GM23248 (cell line): Measurements from ENCODE around the gene GPR176. TPM values are rescaled to one million over a fixed set of nuclear protein-coding genes. Genes with fewer than 3 reads are reported as not detected.
A peak's percentile ranks its signal among the peaks of the same experiment; 100 is the strongest.

ENCODE experiments used
- DNase-seq: peaks from one replicate; pipeline ENCODE4 v3.0.0-alpha.2; 2015
- H2AFZ ChIP-seq: fragments of 200-600 bp; sonication (generic); 2 replicates; pipeline ENCODE4 v1.6.1; 2016; ENCODE audit warnings: antibody characterized with exemption
- H3F3A ChIP-seq: fragments of 200-600 bp; sonication (generic); 2 replicates; pipeline ENCODE4 v1.6.1; 2016; ENCODE audit warnings: mild to moderate bottlenecking, antibody characterized with exemption, mixed run types; ENCODE audit not compliant: insufficient read depth
- H3K27ac ChIP-seq: fragments of 200-600 bp; sonication (generic); 2 replicates; pipeline ENCODE4 v1.5.1; 2016; ENCODE audit warnings: mild to moderate bottlenecking
- H3K27me3 ChIP-seq: fragments of 200-600 bp; sonication (generic); replicated peaks from 2 replicates; pipeline ENCODE4 v1.6.1; 2016; ENCODE audit warnings: mild to moderate bottlenecking; ENCODE audit not compliant: insufficient read depth
- H3K36me3 ChIP-seq: fragments of 200-600 bp; sonication (generic); 2 replicates; pipeline ENCODE4 v1.6.1; 2016; ENCODE audit warnings: low read depth, mild to moderate bottlenecking
- H3K4me1 ChIP-seq: fragments of 200-600 bp; sonication (generic); 2 replicates; pipeline ENCODE4 v1.6.1; 2016; ENCODE audit warnings: mild to moderate bottlenecking; ENCODE audit not compliant: insufficient read depth
- H3K4me2 ChIP-seq: fragments of 200-600 bp; sonication (generic); one replicate; pipeline ENCODE4 v1.6.1; 2016; ENCODE audit warnings: mild to moderate bottlenecking; ENCODE audit not compliant: unreplicated experiment
- H3K4me3 ChIP-seq: fragments of 200-600 bp; sonication (generic); 2 replicates; pipeline ENCODE4 v1.5.1; 2016; ENCODE audit warnings: mild to moderate bottlenecking
- H3K79me2 ChIP-seq: fragments of 200-600 bp; sonication (generic); 2 replicates; pipeline ENCODE4 v1.6.1; 2016; ENCODE audit warnings: mild to moderate bottlenecking; ENCODE audit not compliant: insufficient read depth
- H3K9ac ChIP-seq: fragments of 200-600 bp; sonication (generic); 2 replicates; pipeline ENCODE4 v1.6.1; 2016; ENCODE audit warnings: mild to moderate bottlenecking
- H3K9me2 ChIP-seq: fragments of 200-600 bp; sonication (generic); 2 replicates; pipeline ENCODE4 v1.6.1; 2016; ENCODE audit warnings: mixed run types, mild to moderate bottlenecking, moderate library complexity; ENCODE audit not compliant: insufficient read depth
- H3K9me3 ChIP-seq: fragments of 200-600 bp; sonication (generic); one replicate; pipeline ENCODE4 v1.6.1; 2017; ENCODE audit warnings: low read depth
- H4K20me1 ChIP-seq: fragments of 200-600 bp; sonication (generic); 2 replicates; pipeline ENCODE4 v1.6.0; 2016; ENCODE audit not compliant: insufficient read depth
- EZH2 ChIP-seq: fragments of 200-600 bp; sonication (generic); IDR thresholded peaks from 2 replicates; pipeline ENCODE4 v1.6.1; 2018; ENCODE audit warnings: antibody characterized with exemption, mild to moderate bottlenecking; ENCODE audit not compliant: insufficient read depth, poor library complexity, severe bottlenecking
- EZH2phosphoT487 ChIP-seq: fragments of 200-600 bp; sonication (generic); IDR thresholded peaks from 2 replicates; pipeline ENCODE4 v1.6.1; 2018; ENCODE audit warnings: antibody characterized with exemption, moderate library complexity, mild to moderate bottlenecking, low read depth; ENCODE audit not compliant: insufficient read depth
- WGBS, 2 experiments: methylation state at CpG; one replicate each; pipeline ENCODE4 v1.1.6; 2015 to 2017; ENCODE audit warnings: low lambda C conversion rate in 2 of 2, low coverage in 1 of 2; ENCODE audit errors: missing lambda C conversion rate in 2 of 2; 5-methylcytosine and 5-hydroxymethylcytosine counted together
- in situ Hi-C: fragments of 300-500 bp; cut with MboI; formaldehyde crosslinking; loops from 2 replicates; pipeline ENCODE4 v1.15.0; 2020
- polyA plus RNA-seq: library from polyadenylated mRNA; unstranded; fragments of >200 nt; fragmentation: Nextera tagmentation; extraction: Ambion mirVana; gene quantifications from 2 replicates; pipeline ENCODE4 v1.2.1, GENCODE V29; 2016
- total RNA-seq: library from RNA; depleted of rRNA; stranded (reverse); fragments of >200 nt; shearing (Covaris generic); gene quantifications from 2 replicates; pipeline ENCODE4 v1.2.3, GENCODE V29; 2014

The GPR176 gene
- total and polyA plus RNA-seq, 2 experiments from 2014 or later = 161 to 254 TPM

DNA sequence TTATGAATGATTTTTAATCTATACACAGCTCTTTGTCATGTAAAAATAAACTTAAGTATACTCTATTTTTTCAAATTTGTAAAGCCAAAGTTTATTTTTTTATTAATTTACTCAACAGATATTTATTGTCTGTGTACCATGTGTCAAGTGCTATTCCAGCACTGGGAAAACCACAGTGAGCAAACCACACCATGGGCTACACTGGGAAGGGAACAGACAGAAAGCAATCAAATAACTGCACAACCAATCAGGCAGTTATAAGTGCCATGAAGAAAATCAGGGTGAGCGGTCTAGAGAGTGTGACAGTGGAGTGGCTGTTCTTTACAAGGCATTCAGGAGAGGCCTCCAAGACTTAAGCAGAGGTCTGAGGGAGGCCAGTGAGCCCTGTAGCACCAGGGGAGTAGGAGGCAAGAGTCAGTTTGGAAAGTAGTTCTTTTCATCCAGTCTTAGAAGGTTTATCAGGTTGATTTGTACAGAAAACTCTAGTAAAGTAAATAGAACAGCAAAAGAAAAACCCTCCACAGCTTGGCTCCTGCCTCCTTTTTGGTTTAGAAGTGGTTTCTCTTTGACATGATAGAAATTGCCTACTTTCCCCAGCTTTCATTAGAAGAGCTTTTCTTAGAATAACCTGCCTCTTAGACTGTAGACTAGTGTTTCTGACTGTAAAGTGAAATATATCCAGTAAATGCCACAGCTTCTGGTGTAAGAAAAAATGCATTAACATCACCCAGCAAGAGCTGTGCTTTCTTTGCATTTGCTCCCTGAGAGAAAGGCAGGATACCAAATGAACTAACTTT lies 27.5 kb upstream of the GPR176 start:
- peaks cover 20% of the 10 kb centered on the region for H3K4me1 ChIP-seq
- H3K9me2 ChIP-seq = no peaks in the 10 kb centered on the region
- no peaks in the 10 kb centered on the region for H3K27me3 ChIP-seq
- no peak overlapping the region for H3K9ac ChIP-seq
- H3F3A ChIP-seq = peaks cover 17% of the 10 kb centered on the region; the same call in 1 of the 2 replicates
- WGBS, 2 experiments = 100% methylated on average over 1 of the region's 1 CpG
- peak overlapping the region; percentile 14 for H3K4me2 ChIP-seq
- no peaks in the 10 kb centered on the region for H3K9me3 ChIP-seq
- in situ Hi-C loops = no loop called here
- no peaks in the 10 kb centered on the region for H4K20me1 ChIP-seq
- no peak overlapping the region for H3K27ac ChIP-seq
- H3K36me3 ChIP-seq = peaks cover 55% of the 10 kb centered on the region
- no peak overlapping the region for H2AFZ ChIP-seq
- TF ChIP-seq EZH2 = no peak
- TF ChIP-seq EZH2phosphoT487 = no peak
- H3K4me3 ChIP-seq = no peak overlapping the region
- H3K79me2 ChIP-seq = no peaks in the 10 kb centered on the region
- no peak for DNase-seq

DNA sequence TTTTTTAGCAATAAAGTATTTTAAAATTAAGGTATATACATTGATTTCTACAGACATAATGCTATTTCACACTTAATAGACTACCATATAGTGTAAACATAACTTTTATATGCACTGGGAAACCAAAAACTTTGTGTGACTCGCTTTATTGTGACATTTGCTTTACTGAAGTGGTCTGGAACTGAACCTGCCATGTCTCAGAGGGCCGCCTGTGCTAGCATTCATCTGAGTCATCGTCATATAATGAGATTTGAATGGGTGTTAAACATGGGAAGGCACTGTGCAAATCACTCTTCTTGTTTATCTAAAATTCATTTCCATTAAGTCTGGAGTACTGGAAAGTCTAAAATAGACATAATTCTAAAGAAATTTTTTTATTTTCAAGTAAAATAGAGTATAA lies 26.8 kb upstream of the GPR176 start:
- peak; percentile 76 for DNase-seq
- Histone ChIP-seq H3K9me2 (no peaks in the 10 kb centered on the region), H3K9ac (no peak overlapping the region), H3K9me3 (no peaks in the 10 kb centered on the region), H3K79me2 (no peaks in the 10 kb centered on the region), H3F3A (peaks cover 24% of the 10 kb centered on the region), H3K4me2 (peak overlapping the region; percentile 14), H3K27ac (no peak overlapping the region), H3K36me3 (peaks cover 55% of the 10 kb centered on the region), H3K27me3 (no peaks in the 10 kb centered on the region), H3K4me1 (peaks cover 27% of the 10 kb centered on the region), H3K4me3 (no peak overlapping the region), H2AFZ (no peak overlapping the region), H4K20me1 (no peaks in the 10 kb centered on the region)
- in situ Hi-C loops = no loop called here
- TF ChIP-seq EZH2 (no peak), EZH2phosphoT487 (no peak)
- 46 to 53% methylated on average over 3 of the region's 3 CpGs for WGBS, 2 experiments

GRCh38 chr15:39944726-39945125 lies 24.7 kb upstream of the GPR176 start:
- WGBS, 2 experiments = 79% methylated on average over 4 of the region's 4 CpGs
- no peaks in the 10 kb centered on the region for H3K9me2 ChIP-seq
- H3K27ac ChIP-seq = no peak overlapping the region
- no peak overlapping the region for H3K4me2 ChIP-seq
- TF ChIP-seq EZH2 (no peak), EZH2phosphoT487 (no peak)
- peaks cover 58% of the 10 kb centered on the region for H3K36me3 ChIP-seq
- H3K9me3 ChIP-seq = no peaks in the 10 kb centered on the region
- H2AFZ ChIP-seq = no peak overlapping the region
- in situ Hi-C loops = no loop called here
- H3K4me1 ChIP-seq = peaks cover 45% of the 10 kb centered on the region
- DNase-seq = peak; percentile 59
- H3F3A ChIP-seq = peaks cover 28% of the 10 kb centered on the region
- H3K79me2 ChIP-seq = peaks cover 17% of the 10 kb centered on the region
- no peaks in the 10 kb centered on the region for H4K20me1 ChIP-seq
- no peaks in the 10 kb centered on the region for H3K27me3 ChIP-seq
- H3K4me3 ChIP-seq = no peak overlapping the region
- H3K9ac ChIP-seq = no peak overlapping the region

DNA sequence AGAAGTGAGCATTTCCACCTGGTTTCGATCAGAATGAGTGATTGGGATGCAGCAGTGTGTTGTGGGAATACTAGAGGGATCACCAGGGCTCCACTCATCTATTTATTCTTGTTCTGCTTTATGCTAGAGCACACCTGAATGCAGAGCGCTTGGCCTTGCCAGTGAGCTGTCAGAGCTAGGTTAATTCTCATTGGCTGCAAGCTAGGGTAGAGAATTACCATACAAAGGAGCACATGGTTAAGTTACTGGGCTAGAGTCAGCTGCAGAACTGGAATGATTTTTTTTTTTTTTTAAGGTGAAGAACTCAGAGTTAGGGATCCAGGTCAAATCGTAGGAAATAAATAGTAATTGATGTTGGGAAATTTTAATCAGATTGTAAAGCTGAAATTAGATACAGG lies 22.7 kb upstream of the GPR176 start:
- Histone ChIP-seq H3K4me3 (no peak overlapping the region), H3K4me2 (peak overlapping the region; percentile 47), H3K36me3 (peaks cover 55% of the 10 kb centered on the region), H3K27ac (peak overlapping the region; percentile 22; the same call in 1 of the 2 replicates), H3K79me2 (peaks cover 36% of the 10 kb centered on the region), H3F3A (peaks cover 28% of the 10 kb centered on the region), H2AFZ (no peak overlapping the region), H3K27me3 (no peaks in the 10 kb centered on the region), H3K9me2 (no peaks in the 10 kb centered on the region), H3K4me1 (peaks cover 48% of the 10 kb centered on the region), H4K20me1 (no peaks in the 10 kb centered on the region), H3K9me3 (no peaks in the 10 kb centered on the region), H3K9ac (no peak overlapping the region)
- 97 to 98% methylated on average over 3 of the region's 3 CpGs for WGBS, 2 experiments
- no peak for DNase-seq
- TF ChIP-seq EZH2 (no peak), EZH2phosphoT487 (no peak)
- in situ Hi-C loops = no loop called here
